ENCODE data around the gene ITPR3. TPM values are rescaled to one million over a fixed set of nuclear protein-coding genes. Genes with fewer than 3 reads are reported as not detected.

Gene ITPR3
- total and polyA plus RNA-seq, 2 of the 13 experiments (the other 11 are each of a cell fraction or from before 2014, with no cell fraction given) = 3.8 to 21.4 TPM

- Histone ChIP-seq H3K9ac (ENCODE audit: insufficient read depth, low read depth, low read length) (no peak overlapping the region), H3K9me3 (ENCODE audit: low read length) (no peaks in the 10 kb centered on the region), H3K4me3 (replicated peaks in 1 of 3; ENCODE audit: insufficient read depth in 1 of 3, low read depth in 2 of 3, low read length in 3 of 3) (no peak overlapping the region), H3K4me2 (ENCODE audit: low read depth, low read length) (no peak overlapping the region), H4K20me1 (ENCODE audit: insufficient read depth, low read length) (no peaks in the 10 kb centered on the region), H3K36me3 (replicated peaks in 1 of 2; ENCODE audit: control insufficient read depth in 1 of 2, insufficient read depth in 2 of 2, low read length in 2 of 2) (peaks cover 0 to 4% of the 10 kb centered on the region in 2 experiments; a peak in 3 of 5 replicates), H3K4me1 (ENCODE audit: insufficient read depth, low read length) (no peaks in the 10 kb centered on the region), H3K27me3 (ENCODE audit: control insufficient read depth in 1 of 2, insufficient read depth in 2 of 2, low read length in 2 of 2) (no peaks in the 10 kb centered on the region), H3K79me2 (ENCODE audit: insufficient read depth, low read length) (no peaks in the 10 kb centered on the region), H3K27ac (ENCODE audit: extremely low read length, insufficient read depth, low read length) (no peak overlapping the region), H2AFZ (ENCODE audit: low read length) (no peak overlapping the region)
- in situ Hi-C loops (cut with HindIII; ENCODE audit: extremely low pct_ligation_motif_present, low pct_unique_long_range_greater_than_20kb) = loop anchor here (5.0 kb wide), 1 partner anchor 84 kb away; no protein-coding TSS in a partner anchor
- BruUV-seq (replicated peaks) = no TSS peak
- 97% methylated on average over 3 of the region's 3 CpGs for WGBS (ENCODE audit: low lambda C conversion rate)
- ATAC-seq = no peak
- ChIA-PET CTCF (ENCODE audit: low intra/inter-chr PET ratio, low total read pairs) (interaction anchor here (2.2 kb wide), 1 partner anchor 82 kb away, joined by 23 read pairs; no protein-coding TSS in a partner anchor), POLR2A (no interaction called here)
- TF ChIP-seq CCDC6 (CRISPR knock-in tag; IDR thresholded peaks at IDR 0.05) (no peak), AGO1 (IDR thresholded peaks at IDR 0.05; ENCODE audit: low read depth, low read length, poor library complexity, severe bottlenecking) (no peak)
- DNase-seq (ENCODE audit: low spot score) = no peak
- intact Hi-C loops (cut with micrococcal nuclease; ENCODE audit: unreplicated experiment) = loop anchor here (1.0 kb wide), 1 partner anchor 81 kb away; no protein-coding TSS in a partner anchor
- FAIRE-seq = no peak
These were observed 50.6 kb downstream of the ITPR3 start for GRCh38 chr6:33671744-33672072.

GRCh38 chr6:33672808-33673207 is 51.7 kb downstream of the ITPR3 start:
- H3K9me3 ChIP-seq (ENCODE audit: low read length) = no peaks in the 10 kb centered on the region
- POLR2A ChIA-PET = interaction anchor here (1.0 kb wide), 1 partner anchor 51 kb away, joined by 3 read pairs; the partner anchor contains the start of gene ITPR3
- FAIRE-seq = peak; percentile 69
- BruUV-seq (replicated peaks) = no TSS peak
- no peak overlapping the region for H3K4me3 ChIP-seq (replicated peaks in 1 of 3; ENCODE audit: insufficient read depth in 1 of 3, low read depth in 2 of 3, low read length in 3 of 3)
- no peak overlapping the region for H3K4me2 ChIP-seq (ENCODE audit: low read depth, low read length)
- intact Hi-C loops (cut with micrococcal nuclease; ENCODE audit: unreplicated experiment) = loop anchor here (1.0 kb wide), 2 partner anchors 83 to 88 kb away; no protein-coding TSS in a partner anchor
- H3K27ac ChIP-seq (ENCODE audit: extremely low read length, insufficient read depth, low read length) = no peak overlapping the region
- no peaks in the 10 kb centered on the region for H3K79me2 ChIP-seq (ENCODE audit: insufficient read depth, low read length)
- H3K9ac ChIP-seq (ENCODE audit: insufficient read depth, low read depth, low read length) = no peak overlapping the region
- peak; percentile 96 for ATAC-seq
- H2AFZ ChIP-seq (ENCODE audit: low read length) = no peak overlapping the region
- WGBS (ENCODE audit: low lambda C conversion rate) = 0% methylated on average over 2 of the region's 5 CpGs
- in situ Hi-C loops (cut with HindIII; ENCODE audit: extremely low pct_ligation_motif_present, low pct_unique_long_range_greater_than_20kb) = loop anchor here (5.0 kb wide), 1 partner anchor 86 kb away; no protein-coding TSS in a partner anchor
- no peaks in the 10 kb centered on the region for H4K20me1 ChIP-seq (ENCODE audit: insufficient read depth, low read length)
- H3K4me1 ChIP-seq (ENCODE audit: insufficient read depth, low read length) = no peaks in the 10 kb centered on the region
- peak; percentile 78 for DNase-seq (ENCODE audit: low spot score)
- H3K27me3 ChIP-seq (ENCODE audit: control insufficient read depth in 1 of 2, insufficient read depth in 2 of 2, low read length in 2 of 2) = no peaks in the 10 kb centered on the region
- H3K36me3 ChIP-seq (replicated peaks in 1 of 2; ENCODE audit: control insufficient read depth in 1 of 2, insufficient read depth in 2 of 2, low read length in 2 of 2) = peaks cover 4% of the 10 kb centered on the region in 2 experiments; a peak in 3 of 5 replicates
- CTCF ChIA-PET (ENCODE audit: low intra/inter-chr PET ratio, low total read pairs) = interaction anchor here (1.3 to 2.3 kb wide), 3 partner anchors 41 to 87 kb away, joined by 6 to 23 read pairs (median 20); no protein-coding TSS in a partner anchor
- TF ChIP-seq ZMYM4 (CRISPR knock-in tag; IDR thresholded peaks at IDR 0.05) (no peak), ZNF737 (CRISPR knock-in tag; IDR thresholded peaks at IDR 0.05; ENCODE audit: borderline replicate concordance) (no peak), ZXDC (CRISPR knock-in tag; IDR thresholded peaks at IDR 0.05) (no peak), RXRB (CRISPR knock-in tag; IDR thresholded peaks at IDR 0.05; ENCODE audit: borderline replicate concordance) (peak; percentile 43; the same call in 1 of the 2 replicates), FLYWCH1 (CRISPR knock-in tag; IDR thresholded peaks at IDR 0.05) (no peak), TEAD3 (CRISPR knock-in tag; optimal IDR thresholded peaks at IDR 0.05; ENCODE audit: borderline replicate concordance) (no peak), PHF20 (CRISPR knock-in tag; IDR thresholded peaks at IDR 0.05) (no peak), MXD1 (CRISPR knock-in tag; IDR thresholded peaks at IDR 0.05) (no peak), ISL2 (CRISPR knock-in tag; IDR thresholded peaks at IDR 0.05) (no peak), ISX (CRISPR knock-in tag; conservative IDR thresholded peaks at IDR 0.05) (no peak), RBM22 (optimal IDR thresholded peaks at IDR 0.05; ENCODE audit: low read length) (no peak), ATF7 (IDR thresholded peaks at IDR 0.05) (no peak), ATF7 (CRISPR knock-in tag; IDR thresholded peaks at IDR 0.05) (no peak), TRIM22 (IDR thresholded peaks at IDR 0.05) (no peak)

Data from HepG2 (cell line).